ENCODE measurements around the gene RASL10B.

DNA sequence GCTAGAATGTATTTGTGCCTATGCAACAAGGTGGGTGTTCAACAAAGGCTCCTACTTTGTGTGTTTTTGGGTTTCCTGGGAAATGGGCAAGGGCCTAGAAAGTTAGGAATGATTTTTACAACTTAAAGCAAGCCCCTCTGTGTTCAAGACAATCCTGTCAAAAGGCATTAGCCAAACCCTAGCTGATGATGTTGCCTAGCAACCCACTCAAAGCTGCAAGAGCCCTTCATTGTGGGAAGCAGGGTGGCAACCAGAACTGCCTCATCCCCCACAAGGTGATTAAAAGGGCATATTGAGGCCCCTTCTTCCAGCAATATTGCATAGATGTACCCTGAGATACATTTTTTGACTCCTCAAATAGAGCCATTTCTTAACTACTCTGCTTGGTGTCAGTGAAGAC lies 16.0 kb upstream of the RASL10B start:
- TF ChIP-seq POLR2A (IDR thresholded peaks at IDR 0.05; ENCODE audit: low read length) (no peak), GATA1 (IDR thresholded peaks at IDR 0.05; ENCODE audit: low read depth, low read length) (no peak)

Data from erythroblast (primary cell).